GM10847 (cell line): ENCODE measurements around the gene BRDT.

Experiments used
- POLR2A ChIP-seq: IDR thresholded peaks from 2 replicates; pipeline ENCODE4 v1.6.1; 2011; ENCODE audit not compliant: insufficient read length; ENCODE audit errors: extremely low read depth

BRDT gene

DNA sequence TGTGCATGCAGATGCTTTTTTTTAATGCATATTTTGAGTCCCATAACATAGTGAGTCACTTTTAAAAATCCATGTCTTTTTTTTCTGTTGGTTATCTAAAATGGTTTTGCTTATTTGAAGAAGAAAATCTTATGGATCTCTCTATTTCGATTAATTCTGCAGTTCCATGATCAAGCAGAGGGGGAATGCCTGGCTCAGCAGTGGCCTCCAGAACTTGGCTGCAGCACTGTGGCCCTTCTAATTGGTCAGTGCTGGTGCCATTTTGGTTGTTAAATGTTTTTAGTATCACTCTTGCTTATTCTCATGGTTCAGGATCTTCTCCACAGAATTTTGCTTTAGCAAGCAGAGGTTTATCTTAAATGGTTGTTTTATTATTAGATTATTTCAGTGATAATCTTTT is 91.8 kb downstream of the BRDT start:
- no peak for TF ChIP-seq POLR2A

DNA sequence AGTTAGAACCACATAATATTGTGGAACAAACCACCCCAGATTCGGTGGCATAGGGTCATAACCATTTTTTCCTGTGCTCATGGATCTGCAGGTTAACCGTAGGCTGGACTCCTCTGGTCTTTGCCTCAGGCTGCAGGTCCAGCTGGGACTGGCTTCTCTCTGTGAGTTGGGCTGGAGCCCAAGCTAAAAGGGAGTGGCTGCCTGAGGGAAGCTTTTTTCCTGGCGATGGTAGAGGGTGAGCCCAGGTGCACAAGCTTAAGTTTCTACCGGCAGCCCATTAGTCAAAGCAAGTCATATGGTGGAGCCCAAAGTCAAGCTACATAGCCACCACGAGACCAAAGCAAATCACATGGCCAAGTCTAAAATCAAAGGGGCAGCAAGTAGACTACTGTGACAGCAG is 94.4 kb downstream of the BRDT start:
- no peak for TF ChIP-seq POLR2A

GRCh38 chr1:92045766-92046495 is 96.7 kb downstream of the BRDT start:
- TF ChIP-seq POLR2A, result no peak

GRCh38 chr1:92051948-92052347 is 102.7 kb downstream of the BRDT start:
- TF ChIP-seq POLR2A, result no peak
